ENCODE data around the gene LSM4.

Gene LSM4

GRCh38 chr19:18310118-18310909 lies 12.6 kb downstream of the LSM4 start:
- DNase-seq = no peak

DNA sequence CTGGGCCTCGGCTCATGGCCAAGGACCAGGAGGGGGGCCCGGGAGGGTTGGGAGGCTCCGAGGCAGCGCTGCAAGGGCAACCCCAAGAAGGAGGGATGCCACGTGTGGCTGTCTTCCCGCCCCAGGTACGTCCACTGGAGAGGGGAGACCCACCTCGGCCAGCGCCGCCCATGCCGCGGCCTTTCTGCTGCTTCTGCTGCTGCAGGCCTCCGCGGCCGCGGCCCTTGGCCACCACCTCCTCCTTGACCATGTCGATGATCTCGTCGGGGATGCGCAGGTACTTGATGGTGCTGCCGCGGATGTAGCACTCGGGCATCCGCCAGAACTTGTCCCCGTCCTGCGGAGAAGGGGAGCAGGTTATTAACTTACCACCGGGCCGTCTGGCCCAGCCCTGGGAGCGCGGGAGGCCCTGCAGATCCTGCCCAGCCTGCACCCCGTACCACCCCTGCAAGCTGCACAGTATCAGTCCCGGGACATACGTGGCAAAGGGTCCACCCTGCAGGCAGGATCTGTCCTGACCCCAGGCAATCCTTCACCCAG lies 13.3 kb downstream of the LSM4 start:
- no peak for DNase-seq

DNA sequence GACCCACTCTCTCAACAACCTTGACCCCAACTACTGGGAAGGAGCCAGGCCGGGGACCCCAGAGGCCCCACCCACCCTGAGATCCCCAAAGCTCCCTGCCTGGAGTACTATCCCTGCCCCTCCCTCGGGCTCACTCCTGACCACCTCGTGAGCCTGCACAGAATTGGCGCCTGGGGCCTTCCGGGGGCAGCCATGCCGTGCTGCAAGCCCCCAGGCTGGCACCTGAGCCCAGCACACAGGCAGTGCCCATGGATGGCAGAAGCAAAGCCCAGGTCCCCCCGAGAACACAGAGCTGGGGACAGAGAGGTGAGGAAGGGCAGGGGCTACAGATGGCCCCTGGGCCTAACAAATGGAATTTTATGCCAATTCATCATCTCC lies 13.9 kb downstream of the LSM4 start:
- no peak for DNase-seq

- DNase-seq = no peak
These were observed 14.6 kb downstream of the LSM4 start for GRCh38 chr19:18308051-18308947.

DNA sequence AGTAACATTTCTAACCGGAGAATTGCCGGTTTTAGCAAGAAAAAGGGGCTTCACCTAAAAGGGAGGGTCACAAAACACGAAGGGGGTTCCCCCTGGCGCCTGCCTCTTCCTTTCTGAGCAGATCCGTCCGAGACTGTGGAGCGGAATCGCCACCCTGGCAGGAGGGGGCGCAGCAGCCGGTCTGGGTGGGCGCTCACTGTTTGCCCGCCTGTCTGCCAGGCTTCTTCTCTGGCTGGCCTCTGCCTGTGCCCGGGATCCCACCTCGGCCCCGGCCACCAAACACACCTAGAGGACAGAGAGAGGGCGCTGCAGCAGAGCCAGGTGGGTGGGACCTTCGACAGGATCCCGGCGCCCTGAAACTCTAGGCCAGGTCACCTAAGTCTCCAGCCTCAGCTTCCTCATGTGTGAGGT lies 15.6 kb downstream of the LSM4 start:
- DNase-seq = no peak

- DNase-seq = no peak
These were observed 16.0 kb downstream of the LSM4 start for GRCh38 chr19:18306888-18307260.

- DNase-seq = no peak
These were observed 16.5 kb downstream of the LSM4 start for GRCh38 chr19:18306209-18306887.

- peak; percentile 82 for DNase-seq
These were observed 18.2 kb downstream of the LSM4 start for GRCh38 chr19:18304458-18305310.

GRCh38 chr19:18304208-18304457 lies 18.7 kb downstream of the LSM4 start:
- no peak for DNase-seq

- no peak for DNase-seq
These were observed 21.2 kb downstream of the LSM4 start for GRCh38 chr19:18301718-18302111.

- no peak for DNase-seq
These were observed 21.8 kb downstream of the LSM4 start for GRCh38 chr19:18300930-18301717.

GRCh38 chr19:18299654-18300053 lies 23.2 kb downstream of the LSM4 start:
- no peak for DNase-seq

- no peak for DNase-seq
These were observed 24.3 kb downstream of the LSM4 start for GRCh38 chr19:18298601-18299000.

- no peak for DNase-seq
These were observed 25.6 kb downstream of the LSM4 start for GRCh38 chr19:18297308-18297707.

- no peak for DNase-seq
These were observed 27.8 kb downstream of the LSM4 start for GRCh38 chr19:18295034-18295451.

DNA sequence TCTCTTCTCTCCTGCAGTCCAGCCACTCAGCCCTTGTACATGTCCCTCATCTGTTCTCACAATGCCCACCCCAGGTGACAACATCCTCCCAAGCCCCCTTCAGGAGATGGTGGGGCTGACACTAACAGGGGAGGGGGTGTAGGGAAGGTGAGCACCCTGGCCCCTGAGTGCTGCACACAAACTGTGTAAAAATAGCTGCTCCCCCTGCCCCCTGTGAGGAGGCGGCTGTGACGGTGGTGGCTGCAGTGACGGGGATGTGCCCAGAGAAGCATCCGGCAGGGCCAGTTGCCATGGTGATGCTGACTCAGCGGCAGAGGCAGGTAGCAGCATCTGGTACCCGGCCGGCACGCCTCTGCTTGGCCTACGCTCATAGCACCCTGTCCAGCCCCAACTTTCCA lies 28.4 kb downstream of the LSM4 start:
- peak; percentile 35 for DNase-seq

DNA sequence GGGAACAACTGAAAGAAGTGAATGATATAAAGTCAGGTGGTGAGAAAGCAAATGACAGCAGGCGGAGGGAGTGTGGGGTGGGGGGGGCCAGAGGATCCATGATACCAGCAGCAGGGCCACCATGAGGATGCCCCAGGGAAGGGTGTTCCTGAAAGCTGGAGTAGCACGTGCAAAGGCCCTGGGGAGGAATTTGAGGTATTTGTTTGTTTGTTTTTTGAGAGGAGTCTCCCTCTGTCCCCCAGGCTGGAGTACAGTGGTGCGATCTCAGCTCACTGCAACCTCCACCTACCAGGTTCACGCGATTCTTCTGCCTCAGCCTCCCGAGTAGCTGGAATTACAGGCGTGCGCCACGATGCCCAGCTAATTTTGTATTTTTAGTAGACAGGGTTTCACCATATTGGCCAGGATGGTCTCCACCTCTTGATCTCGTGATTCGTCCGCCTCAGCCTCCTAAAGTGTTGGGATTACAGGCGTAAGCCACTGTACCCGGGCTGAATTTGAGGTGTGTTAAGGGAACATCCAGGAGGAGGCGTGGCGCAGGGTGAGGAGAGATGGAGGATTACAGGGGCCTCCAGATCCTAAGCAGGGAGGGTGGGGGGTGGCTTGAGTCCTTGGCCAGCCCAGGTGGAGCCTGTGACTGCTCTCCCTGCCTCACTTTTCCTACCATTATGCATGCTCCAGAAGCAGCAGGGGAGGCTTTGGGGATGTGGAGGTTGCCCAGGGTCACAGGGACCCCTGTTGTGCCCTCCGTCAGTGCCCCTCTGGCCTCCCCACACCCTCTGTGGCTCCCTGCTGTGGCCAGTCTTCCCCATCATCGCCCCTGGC lies 29.0 kb downstream of the LSM4 start:
- no peak for DNase-seq

DNA sequence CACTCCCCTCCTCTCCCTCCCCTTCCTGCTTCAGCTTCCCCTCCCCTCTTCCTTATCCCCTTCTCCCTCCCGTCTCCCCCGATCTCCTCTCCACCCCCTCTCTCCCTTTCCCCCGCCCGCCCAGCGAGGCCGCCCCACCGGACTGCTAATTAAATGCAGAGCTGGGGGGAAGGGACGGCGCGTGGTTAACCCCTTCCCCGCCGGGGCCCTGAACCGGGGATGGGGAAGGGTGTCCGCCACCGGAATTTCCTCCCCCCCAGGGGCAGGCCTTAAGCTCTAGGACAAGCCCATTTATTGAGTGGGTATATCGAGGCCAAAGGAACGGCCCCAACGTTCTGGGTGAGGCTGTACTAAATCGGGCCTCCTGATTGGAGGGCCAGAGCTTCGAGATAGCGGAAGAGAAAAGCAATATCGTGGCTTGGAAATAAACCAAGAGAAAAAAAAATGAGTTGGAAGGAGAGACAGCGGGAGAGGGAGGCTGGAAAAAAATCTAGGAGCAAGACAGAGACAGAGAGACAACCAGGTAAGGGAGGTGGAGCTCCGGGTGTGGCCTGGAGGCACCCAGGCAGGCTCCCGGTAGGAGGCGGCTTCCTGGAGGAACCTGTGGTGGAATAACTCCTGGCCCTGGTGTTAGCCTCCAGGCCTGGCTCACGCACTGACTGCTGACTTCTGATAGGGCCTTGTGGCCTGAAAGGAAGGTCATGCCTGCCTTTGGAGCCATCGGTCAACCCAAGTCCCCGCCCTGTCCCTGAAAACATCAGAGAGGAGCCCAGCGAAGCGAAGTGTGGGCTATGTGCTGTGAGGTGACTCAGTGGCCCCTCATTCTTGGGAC lies 29.9 kb downstream of the LSM4 start:
- peak; percentile 63 for DNase-seq

DNA sequence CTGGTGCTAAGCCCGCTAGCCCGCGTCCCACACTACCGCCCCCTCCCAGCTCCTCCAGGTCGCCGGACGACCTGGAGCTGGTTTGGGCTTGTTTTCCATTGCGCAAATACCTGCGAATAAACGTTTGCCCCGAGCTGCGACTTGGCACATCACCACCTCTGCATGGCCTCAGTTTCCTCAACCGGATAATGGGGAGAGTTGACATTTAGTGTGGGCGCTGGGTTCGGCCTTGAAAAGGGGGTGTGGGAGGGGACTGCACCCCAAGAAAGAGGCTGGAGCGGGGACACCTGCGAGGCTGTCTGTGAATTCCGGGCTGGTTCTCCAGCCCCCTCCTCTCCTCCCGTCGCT lies 30.4 kb downstream of the LSM4 start:
- peak; percentile 65 for DNase-seq
